Body of pancreas (tissue), 4 donors: ENCODE data around the gene MLLT10. TPM values are rescaled to one million over a fixed set of nuclear protein-coding genes. Genes with fewer than 3 reads are reported as not detected.

Source experiments
- ATAC-seq: fragments of 150-250 bp; one replicate; pipeline ENCODE4 v1.9.1; 2016
- DNase-seq, 4 donors: peaks; one replicate each; pipeline ENCODE4 v3.0.0-alpha.2; 2019
- H3K27ac ChIP-seq, 4 donors: fragments of 200-600 bp; sonication (generic); 1 replicate in 3 of 4; 2 replicates in 1 of 4; pipeline versions ENCODE4 v1.5.1 to v1.6.1; 2016 to 2019; ENCODE audit warnings: mild to moderate bottlenecking in 1 of 4, mixed read lengths in 1 of 4, moderate library complexity in 1 of 4
- H3K27me3 ChIP-seq, 2 donors: fragments of 200-600 bp; sonication (generic); one replicate each; pipeline ENCODE4 v1.6.0; 2016; ENCODE audit warnings: mild to moderate bottlenecking in 1 of 2
- H3K36me3 ChIP-seq, 2 donors: fragments of 200-600 bp; sonication (generic); replicated peaks in 1 of 2; 2 replicates each; pipeline ENCODE4 v1.5.1; 2016; ENCODE audit warnings: low read depth in 2 of 2; ENCODE audit not compliant: insufficient read depth in 1 of 2
- H3K4me1 ChIP-seq: fragments of 200-600 bp; sonication (generic); one replicate; pipeline ENCODE4 v1.6.0; 2016
- H3K4me3 ChIP-seq, 2 donors: fragments of 200-600 bp; sonication (generic); 1 replicate in 1 of 2; 2 replicates in 1 of 2; pipeline ENCODE4 v1.5.1; 2016 to 2019
- H3K9me3 ChIP-seq, 3 donors: fragments of 200-600 bp; sonication (generic); 1 replicate in 2 of 3; 2 replicates in 1 of 3; pipeline ENCODE4 v1.5.1; 2016
- POLR2A ChIP-seq, 3 donors: fragments of 450-650 bp; IDR thresholded peaks; one replicate each; pipeline ENCODE4 v1.6.1; 2016; ENCODE audit warnings: antibody characterized with exemption in 3 of 3, mild to moderate bottlenecking in 2 of 3
- WGBS, 2 donors: methylation state at CpG; one replicate each; pipeline ENCODE4 v1.1.5; 2017; 5-methylcytosine and 5-hydroxymethylcytosine counted together
- intact Hi-C: fragments of 100-400 bp; cut with DNase I; formaldehyde crosslinking; loops from one replicate; pipeline ENCODE4 v1.15.1; 2023
- total RNA-seq, 2 donors: library from RNA; depleted of rRNA; stranded (reverse); fragments of >200 nt; gene quantifications; one replicate each; pipeline ENCODE4 v1.1.0, GENCODE V29; 2016
- TF ChIP-seq, protein P1 (sequence below), 7 experiments: fragments of 450-650 bp in 4 of 7; fragments of 200-600 bp in 3 of 7; sonication (generic) in 3 of 7; IDR thresholded peaks; one replicate each; pipeline ENCODE4 v1.5.1; 2016 to 2019; ENCODE audit warnings: antibody characterized with exemption in 7 of 7

MLLT10 gene
- total RNA-seq, 2 donors from 2014 or later = 23.7 to 30.1 TPM

DNA sequence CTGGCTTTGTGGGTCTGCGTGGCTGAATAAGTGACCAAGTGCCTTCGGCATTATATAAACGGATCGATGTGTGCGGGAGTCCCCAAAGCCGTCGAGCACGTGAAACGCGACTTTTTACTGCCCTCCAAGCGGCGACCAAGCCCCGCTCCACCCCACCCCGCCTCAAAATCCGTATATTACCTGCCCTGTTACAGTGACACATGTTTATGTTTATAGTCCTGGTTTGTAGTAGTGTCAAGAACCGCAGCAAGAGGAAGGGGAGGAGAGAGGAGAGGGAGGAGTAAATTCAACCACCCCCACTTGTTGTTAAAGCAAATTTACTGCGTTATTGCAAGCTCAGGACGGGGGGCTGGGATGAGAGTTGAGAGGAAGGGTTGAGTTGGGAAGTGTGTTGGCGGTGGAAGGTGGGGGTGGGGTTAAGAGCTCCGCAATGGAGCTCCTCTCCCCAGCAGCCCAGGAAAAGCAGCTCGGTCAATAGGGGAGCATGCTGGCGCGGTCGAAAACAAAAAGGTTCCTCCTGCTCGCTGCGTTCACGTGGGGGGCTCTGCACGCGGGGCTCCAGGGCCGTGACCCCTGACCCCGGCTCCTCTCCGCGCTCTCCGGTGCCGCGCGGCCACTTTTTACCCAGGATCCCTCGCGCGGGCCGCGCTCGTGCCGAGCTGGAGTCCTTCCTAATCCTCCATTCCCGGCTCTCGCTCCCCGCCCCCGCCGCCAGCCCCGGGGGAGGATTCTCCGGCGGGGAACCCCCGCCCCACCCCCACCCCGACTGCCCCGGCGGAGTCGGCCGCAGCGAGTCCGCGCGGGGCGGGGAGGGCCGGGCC is 8.5 kb upstream of the MLLT10 start, which contains the start of gene SKIDA1:
Gene SKIDA1, minus strand, starts transcription at position 316 of the 821 bp plus-strand sequence. CDS start 7,860 bp downstream, outside the sequence.
- Histone ChIP-seq H3K27ac (peak within 1 kb of the TSS; percentile 95 to 99 (median 97)), H3K4me1 (peaks cover 16% of the 10 kb centered on the region), H3K27me3 (no peaks in the 10 kb centered on the region), H3K36me3 (no peaks in the 10 kb centered on the region), H3K9me3 (no peaks in the 10 kb centered on the region), H3K4me3 (peak within 1 kb of the TSS; percentile 55 to 79)
- WGBS, 2 donors = 1 to 2% methylated on average over 27 to 57 of the region's 64 CpGs
- intact Hi-C loops = no loop called here
- ATAC-seq = peak; percentile 83
- TF ChIP-seq, protein P1, sequence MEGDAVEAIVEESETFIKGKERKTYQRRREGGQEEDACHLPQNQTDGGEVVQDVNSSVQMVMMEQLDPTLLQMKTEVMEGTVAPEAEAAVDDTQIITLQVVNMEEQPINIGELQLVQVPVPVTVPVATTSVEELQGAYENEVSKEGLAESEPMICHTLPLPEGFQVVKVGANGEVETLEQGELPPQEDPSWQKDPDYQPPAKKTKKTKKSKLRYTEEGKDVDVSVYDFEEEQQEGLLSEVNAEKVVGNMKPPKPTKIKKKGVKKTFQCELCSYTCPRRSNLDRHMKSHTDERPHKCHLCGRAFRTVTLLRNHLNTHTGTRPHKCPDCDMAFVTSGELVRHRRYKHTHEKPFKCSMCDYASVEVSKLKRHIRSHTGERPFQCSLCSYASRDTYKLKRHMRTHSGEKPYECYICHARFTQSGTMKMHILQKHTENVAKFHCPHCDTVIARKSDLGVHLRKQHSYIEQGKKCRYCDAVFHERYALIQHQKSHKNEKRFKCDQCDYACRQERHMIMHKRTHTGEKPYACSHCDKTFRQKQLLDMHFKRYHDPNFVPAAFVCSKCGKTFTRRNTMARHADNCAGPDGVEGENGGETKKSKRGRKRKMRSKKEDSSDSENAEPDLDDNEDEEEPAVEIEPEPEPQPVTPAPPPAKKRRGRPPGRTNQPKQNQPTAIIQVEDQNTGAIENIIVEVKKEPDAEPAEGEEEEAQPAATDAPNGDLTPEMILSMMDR (IDR thresholded peaks at IDR 0.05) = no peak
- TF ChIP-seq POLR2A (IDR thresholded peaks at IDR 0.05) = peak in 2 of 3 donors; percentile 54
- peak; percentile 86 to 89 (median 88) for DNase-seq

DNA sequence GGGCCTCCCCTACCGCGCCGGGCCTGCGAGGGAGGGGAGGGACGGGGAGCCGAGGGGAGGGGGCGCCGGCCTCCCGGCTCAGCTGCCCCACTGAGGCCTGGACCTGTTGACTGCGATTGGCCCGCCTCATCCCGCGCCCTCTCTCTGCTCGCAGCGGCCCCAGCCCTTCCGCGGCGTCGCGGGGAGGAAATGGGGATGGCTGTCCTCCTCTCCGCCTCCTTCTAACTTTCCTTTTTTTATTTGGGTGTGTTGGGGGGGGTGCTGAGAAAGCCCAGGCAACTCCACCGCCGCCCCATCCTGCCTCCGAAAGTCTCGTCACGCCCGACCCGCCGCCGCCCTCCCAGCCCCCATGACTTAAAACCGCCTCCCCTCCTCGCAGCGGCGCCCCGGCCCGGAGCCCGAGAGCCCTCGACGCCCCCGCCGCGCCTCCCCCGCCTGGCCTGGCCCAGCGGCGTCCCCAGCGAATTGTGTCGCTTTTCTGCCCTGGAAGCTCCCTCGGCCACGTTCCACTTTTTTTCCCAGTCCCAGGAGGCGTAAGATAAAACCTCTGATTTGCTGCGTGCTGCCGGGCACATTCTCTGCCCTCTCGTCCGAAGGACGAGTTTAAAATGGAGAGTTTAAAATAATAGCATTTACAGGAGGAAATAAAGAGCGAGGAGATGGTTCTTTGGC is 7.7 kb upstream of the MLLT10 start:
- TF ChIP-seq POLR2A (IDR thresholded peaks at IDR 0.05) = peak in 2 of 3 donors; percentile 56 to 62
- TF ChIP-seq, protein P1 (IDR thresholded peaks at IDR 0.05) = no peak
- no peaks in the 10 kb centered on the region for H3K36me3 ChIP-seq
- peaks cover 16% of the 10 kb centered on the region for H3K4me1 ChIP-seq
- H3K27me3 ChIP-seq = no peaks in the 10 kb centered on the region
- ATAC-seq (peak; percentile 48), DNase-seq (peak; percentile 67 to 78 (median 76))
- H3K27ac ChIP-seq = peak overlapping the region; percentile 95 to 99 (median 97)
- intact Hi-C loops = no loop called here
- peak overlapping the region; percentile 55 to 79 for H3K4me3 ChIP-seq
- WGBS, 2 donors = 0 to 1% methylated on average over 26 to 40 of the region's 56 CpGs
- H3K9me3 ChIP-seq = no peaks in the 10 kb centered on the region

DNA sequence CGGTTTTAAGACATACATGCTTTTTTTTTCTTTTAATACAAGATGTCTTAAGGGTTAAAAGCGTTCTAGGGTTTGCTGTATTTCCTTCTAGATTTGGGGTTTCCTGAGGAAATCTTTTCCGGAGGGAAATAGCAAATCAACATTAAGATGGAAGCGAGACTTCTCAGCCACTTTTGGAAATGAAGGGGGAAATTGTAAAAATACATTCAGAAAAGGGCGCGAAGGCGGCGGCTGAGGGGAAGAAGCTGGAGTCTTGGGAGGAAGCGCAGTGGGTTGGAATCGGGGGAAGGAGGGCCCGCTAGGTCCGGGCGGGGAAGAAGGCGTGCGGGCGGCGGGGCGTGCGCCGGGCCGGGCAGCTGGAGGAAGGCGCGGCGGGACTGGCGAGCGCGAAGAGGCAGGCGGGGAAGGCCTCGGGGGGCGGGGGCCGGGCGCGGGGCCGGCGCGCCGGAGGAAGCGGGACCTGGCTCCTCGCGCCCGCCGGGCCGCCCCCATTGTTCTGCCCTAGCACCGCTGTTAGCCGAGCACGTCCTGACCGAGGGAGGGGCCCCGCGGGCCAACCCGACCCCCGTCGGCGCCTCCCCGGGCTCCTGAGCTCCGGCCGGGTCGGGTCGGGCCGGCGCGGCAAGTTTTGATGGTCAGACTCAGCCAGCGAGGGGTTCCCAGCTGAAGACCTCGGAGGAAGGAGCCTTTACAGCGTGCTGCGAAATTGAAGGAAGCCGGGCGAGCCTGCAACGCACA is 7.0 kb upstream of the MLLT10 start:
- Histone ChIP-seq H3K36me3 (no peaks in the 10 kb centered on the region), H3K27ac (peak overlapping the region; percentile 95 to 99 (median 97)), H3K4me3 (peak overlapping the region; percentile 55 to 79), H3K4me1 (peaks cover 17% of the 10 kb centered on the region), H3K27me3 (no peaks in the 10 kb centered on the region), H3K9me3 (no peaks in the 10 kb centered on the region)
- intact Hi-C loops = no loop called here
- TF ChIP-seq, protein P1 (IDR thresholded peaks at IDR 0.05) = no peak
- TF ChIP-seq POLR2A (IDR thresholded peaks at IDR 0.05) = peak; percentile 24 to 52 (median 36)
- ATAC-seq = peak; percentile 37
- WGBS, 2 donors = 0 to 1% methylated on average over 24 to 64 of the region's 68 CpGs
- DNase-seq = peak; percentile 60 to 71 (median 68)

DNA sequence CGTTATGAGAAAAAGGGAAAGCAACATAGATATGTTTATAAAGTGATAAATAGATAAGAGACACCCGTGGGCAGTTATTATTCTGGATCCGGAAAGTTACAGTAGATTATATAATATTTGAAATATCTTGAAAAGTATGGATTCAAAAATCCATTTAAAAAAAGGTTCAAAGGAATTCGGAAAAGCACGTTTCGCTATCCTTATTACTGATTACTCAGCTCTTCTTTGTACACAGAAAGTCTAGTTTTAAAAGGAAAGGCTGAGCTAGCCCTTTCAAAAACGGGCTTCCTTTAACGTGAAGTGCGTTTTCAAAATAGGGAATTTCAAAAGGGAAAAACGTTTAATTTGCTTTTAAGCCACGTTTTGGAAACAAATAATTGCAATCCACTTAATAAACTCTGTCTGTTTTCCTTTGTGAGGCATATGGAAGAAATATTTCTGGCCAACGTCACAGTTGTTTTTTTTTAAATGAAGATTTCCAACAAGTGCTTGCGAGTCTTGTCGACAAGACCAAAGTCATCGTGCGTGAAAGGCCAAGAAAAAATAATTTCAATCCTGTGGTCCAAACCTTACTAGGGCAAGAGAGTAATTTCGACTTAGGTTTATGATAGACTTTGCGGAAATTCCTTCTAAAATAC is 6.3 kb upstream of the MLLT10 start:
- Histone ChIP-seq H3K9me3 (no peaks in the 10 kb centered on the region), H3K27me3 (no peaks in the 10 kb centered on the region), H3K4me3 (peak overlapping the region in 1 of 2 donors; percentile 25), H3K36me3 (no peaks in the 10 kb centered on the region), H3K27ac (peak overlapping the region; percentile 95 to 99 (median 97)), H3K4me1 (peaks cover 22% of the 10 kb centered on the region)
- no peak for TF ChIP-seq POLR2A (IDR thresholded peaks at IDR 0.05)
- TF ChIP-seq, protein P1 (IDR thresholded peaks at IDR 0.05) = no peak
- no peak for ATAC-seq
- no peak for DNase-seq
- 17 to 19% methylated on average over 18 of the region's 18 CpGs for WGBS, 2 donors
- intact Hi-C loops = no loop called here
